Endothelial cell of umbilical vein (primary cell): ENCODE results near the gene SYMPK. TPM values are rescaled to one million over a fixed set of nuclear protein-coding genes. Genes with fewer than 3 reads are reported as not detected.

ENCODE experiments used
- polyA plus RNA-seq, 4 experiments: library from polyadenylated mRNA; depleted of rRNA in 3 of 4; stranded (reverse) in 3 of 4; unstranded in 1 of 4; fragments of >200 nt; gene quantifications; 2 replicates each; pipeline versions ENCODE4 v1.2.1 to v1.2.3, GENCODE V29; 2011 to 2012; ENCODE audit warnings: missing spikeins in 1 of 4
- total RNA-seq: library from RNA; stranded (reverse); gene quantifications from 2 replicates; pipeline ENCODE4 v1.2.3, GENCODE V29; 2021

The SYMPK gene
- total and polyA plus RNA-seq, 2 donors (not counting 3 experiments of a cell fraction or from before 2014, with no cell fraction given), result 89.8 to 95.7 TPM

Other genes starting within 250 kb of the SYMPK start
- gene EML2, start 223.8 kb downstream of the SYMPK start, total RNA-seq, result 27.4 and 28.9 TPM in 2 replicates
- 23.3 and 23.8 TPM in 2 replicates for gene EML2, start 223.8 kb downstream of the SYMPK start, polyA plus RNA-seq
- gene GIPR, start 194.9 kb downstream of the SYMPK start, total RNA-seq, result not detected in 2 replicates
- gene GIPR, start 194.9 kb downstream of the SYMPK start, polyA plus RNA-seq, result not detected in 2 replicates
- 519 and 532 TPM in 2 replicates for gene SNRPD2, start 171.2 kb downstream of the SYMPK start, total RNA-seq
- 406 and 512 TPM in 2 replicates for gene SNRPD2, start 171.2 kb downstream of the SYMPK start, polyA plus RNA-seq
- gene QPCTL, start 170.5 kb downstream of the SYMPK start, total RNA-seq, result 15.3 and 17.6 TPM in 2 replicates
- gene QPCTL, start 170.5 kb downstream of the SYMPK start, polyA plus RNA-seq, result 22.5 and 26.0 TPM in 2 replicates
- gene FBXO46, start 132.3 kb downstream of the SYMPK start, total RNA-seq, result 18.3 and 21.2 TPM in 2 replicates
- 7.7 and 7.8 TPM in 2 replicates for gene FBXO46, start 132.3 kb downstream of the SYMPK start, polyA plus RNA-seq
- not detected in 2 replicates for gene MEIOSIN, start 129.7 kb downstream of the SYMPK start, total RNA-seq
- gene MEIOSIN, start 129.7 kb downstream of the SYMPK start, polyA plus RNA-seq, result not detected in 2 replicates
- gene SIX5, start 93.9 kb downstream of the SYMPK start, total RNA-seq, result 15.2 and 16.7 TPM in 2 replicates
- gene SIX5, start 93.9 kb downstream of the SYMPK start, polyA plus RNA-seq, result 13.1 and 15.3 TPM in 2 replicates
- 70.4 and 73.3 TPM in 2 replicates for gene DMPK, start 80.7 kb downstream of the SYMPK start, total RNA-seq
- gene DMPK, start 80.7 kb downstream of the SYMPK start, polyA plus RNA-seq, result 36.6 and 45.2 TPM in 2 replicates
- 81.1 and 81.6 TPM in 2 replicates for gene DMWD, start 70.3 kb downstream of the SYMPK start, total RNA-seq
- gene DMWD, start 70.3 kb downstream of the SYMPK start, polyA plus RNA-seq, result 36.9 and 45.5 TPM in 2 replicates
- 0.25 and 0.62 TPM in 2 replicates for gene RSPH6A, start 47.8 kb downstream of the SYMPK start, total RNA-seq
- gene RSPH6A, start 47.8 kb downstream of the SYMPK start, polyA plus RNA-seq, result 0.03 TPM in 1 of 2 replicates, not detected in the other
- not detected in 2 replicates for gene FOXA3, start 1.2 kb upstream of the SYMPK start, total RNA-seq
- 0.06 TPM in 2 replicates for gene FOXA3, start 1.2 kb upstream of the SYMPK start, polyA plus RNA-seq
- gene IRF2BP1, start 23.0 kb upstream of the SYMPK start, total RNA-seq, result 17.1 and 17.5 TPM in 2 replicates
- gene IRF2BP1, start 23.0 kb upstream of the SYMPK start, polyA plus RNA-seq, result 12.3 and 16.6 TPM in 2 replicates
- gene MYPOP, start 39.5 kb upstream of the SYMPK start, total RNA-seq, result 9.0 and 9.6 TPM in 2 replicates
- 3.9 TPM in 2 replicates for gene MYPOP, start 39.5 kb upstream of the SYMPK start, polyA plus RNA-seq
- not detected in 2 replicates for gene NANOS2, start 51.6 kb upstream of the SYMPK start, total RNA-seq
- not detected in 2 replicates for gene NANOS2, start 51.6 kb upstream of the SYMPK start, polyA plus RNA-seq
- 34.2 and 35.2 TPM in 2 replicates for gene NOVA2, start 110.7 kb upstream of the SYMPK start, total RNA-seq
- gene NOVA2, start 110.7 kb upstream of the SYMPK start, polyA plus RNA-seq, result 4.2 and 5.6 TPM in 2 replicates
- 14.8 and 20.1 TPM in 2 replicates for gene CCDC61, start 132.3 kb upstream of the SYMPK start, total RNA-seq
- 9.6 and 10.3 TPM in 2 replicates for gene CCDC61, start 132.3 kb upstream of the SYMPK start, polyA plus RNA-seq
- not detected in 2 replicates for gene PGLYRP1, start 159.9 kb upstream of the SYMPK start, total RNA-seq
- gene PGLYRP1, start 159.9 kb upstream of the SYMPK start, polyA plus RNA-seq, result not detected in 2 replicates
- not detected in 2 replicates for gene IGFL4, start 177.9 kb upstream of the SYMPK start, total RNA-seq
- gene IGFL4, start 177.9 kb upstream of the SYMPK start, polyA plus RNA-seq, result not detected in 2 replicates